Measurements from ENCODE around the gene ZNF185.

DNA sequence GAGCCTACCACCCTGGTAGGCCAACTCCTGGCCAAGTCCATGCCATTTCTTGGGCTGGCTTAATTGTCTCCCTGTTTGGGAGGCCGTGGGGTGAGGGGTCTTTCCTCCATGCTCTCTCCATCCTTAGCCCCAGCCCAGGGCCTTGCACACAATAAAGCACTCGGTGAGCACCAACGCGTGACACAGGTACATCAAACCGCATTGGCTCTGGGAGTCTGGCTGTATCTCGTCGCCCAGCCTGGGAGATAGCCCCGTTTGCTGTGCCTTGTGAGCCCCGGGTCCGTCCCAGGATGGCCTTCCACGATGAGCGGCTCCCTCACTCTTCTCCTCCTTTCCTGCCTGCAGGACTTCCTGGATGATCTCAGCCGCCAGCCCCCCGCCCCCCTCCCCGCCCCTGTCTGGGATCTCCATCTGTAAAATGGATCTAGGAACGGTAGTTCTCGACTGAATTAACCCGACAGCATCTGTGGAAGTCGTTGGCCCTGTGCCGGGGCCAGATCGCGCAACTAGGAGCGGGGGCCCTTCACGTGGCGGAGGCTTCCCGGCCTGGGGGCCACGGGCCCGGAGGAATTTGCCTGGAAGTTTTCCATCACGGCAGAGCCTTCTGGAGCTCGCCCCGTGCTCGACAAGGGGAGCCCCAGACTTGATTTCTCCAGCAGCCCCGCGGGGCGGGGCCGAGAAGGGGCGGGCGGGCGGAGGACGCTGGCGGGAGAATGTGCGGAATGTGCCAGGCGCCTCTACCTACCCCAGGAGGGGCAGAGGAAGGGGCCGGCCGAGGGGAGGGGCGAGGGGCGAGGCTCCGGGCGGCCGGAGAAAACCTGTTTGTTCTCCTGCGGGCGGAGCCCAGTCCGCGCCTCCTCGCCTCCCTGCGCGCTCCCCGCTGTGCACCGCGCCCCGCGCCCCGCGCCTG, at the start of gene ZNF185:
- TF ChIP-seq CTCF (IDR thresholded peaks at IDR 0.05; ENCODE audit: low read length) (no peak), EZH2phosphoT487 (IDR thresholded peaks at IDR 0.05; ENCODE audit: low read length) (no peak), EZH2 (optimal IDR thresholded peaks at IDR 0.05; ENCODE audit: low read depth, low read length) (no peak)

Measured in MM.1S (cell line).